ENCODE measurements around the gene LRP1B.

GRCh38 chr2:141579071-141579470, 551.7 kb downstream of the LRP1B start:
- no peak for TF ChIP-seq POLR2A (IDR thresholded peaks at IDR 0.05)
- TF ChIP-seq CTCF (IDR thresholded peaks at IDR 0.05), result no peak
